ENCODE measurements around the gene LRRC8E. TPM values are rescaled to one million over a fixed set of nuclear protein-coding genes. Genes with fewer than 3 reads are reported as not detected.

LRRC8E gene
- total RNA-seq, 1 experiment from 2014 or later, result not detected

DNA sequence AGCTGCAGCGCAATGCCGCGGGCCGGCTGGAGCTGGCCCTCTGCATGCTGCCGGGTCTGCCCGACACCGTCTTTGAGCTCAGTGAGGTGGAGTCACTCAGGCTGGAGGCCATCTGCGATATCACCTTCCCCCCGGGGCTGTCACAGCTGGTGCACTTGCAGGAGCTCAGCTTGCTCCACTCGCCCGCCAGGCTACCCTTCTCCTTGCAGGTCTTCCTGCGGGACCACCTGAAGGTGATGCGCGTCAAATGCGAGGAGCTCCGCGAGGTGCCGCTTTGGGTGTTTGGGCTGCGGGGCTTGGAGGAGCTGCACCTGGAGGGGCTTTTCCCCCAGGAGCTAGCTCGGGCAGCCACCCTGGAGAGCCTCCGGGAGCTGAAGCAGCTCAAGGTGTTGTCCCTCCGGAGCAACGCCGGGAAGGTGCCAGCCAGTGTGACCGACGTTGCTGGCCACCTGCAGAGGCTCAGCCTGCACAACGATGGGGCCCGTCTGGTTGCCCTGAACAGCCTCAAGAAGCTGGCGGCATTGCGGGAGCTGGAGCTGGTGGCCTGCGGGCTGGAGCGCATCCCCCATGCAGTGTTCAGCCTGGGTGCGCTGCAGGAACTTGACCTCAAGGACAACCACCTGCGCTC is 11.6 kb downstream of the LRRC8E start:
- H3K4me2 ChIP-seq (ENCODE audit: low read depth, low read length, poor library complexity, severe bottlenecking), result no peak overlapping the region
- H3K9me3 ChIP-seq (ENCODE audit: low read length), result no peaks in the 10 kb centered on the region
- H3K9me2 ChIP-seq (replicated peaks; ENCODE audit: insufficient read depth, low read length), result no peaks in the 10 kb centered on the region
- peaks cover 14% of the 10 kb centered on the region for H3K4me1 ChIP-seq (ENCODE audit: low read length)
- no peaks in the 10 kb centered on the region; the same call in 1 of the 2 replicates for H4K20me1 ChIP-seq (ENCODE audit: insufficient read depth, low read depth, low read length)
- no peaks in the 10 kb centered on the region for H3K27me3 ChIP-seq (ENCODE audit: low read length)
- H3K36me3 ChIP-seq (ENCODE audit: insufficient read depth, low read length), result no peaks in the 10 kb centered on the region
- H3K9ac ChIP-seq (ENCODE audit: low read length), result no peak overlapping the region
- H2AFZ ChIP-seq (ENCODE audit: low read length), result no peak overlapping the region
- no peak overlapping the region for H3K27ac ChIP-seq (ENCODE audit: low read length)
- peaks cover 8% of the 10 kb centered on the region for H3K79me2 ChIP-seq (ENCODE audit: low read length)
- DNase-seq, result no peak
- no peak overlapping the region for H3K4me3 ChIP-seq (ENCODE audit: low read length)

DNA sequence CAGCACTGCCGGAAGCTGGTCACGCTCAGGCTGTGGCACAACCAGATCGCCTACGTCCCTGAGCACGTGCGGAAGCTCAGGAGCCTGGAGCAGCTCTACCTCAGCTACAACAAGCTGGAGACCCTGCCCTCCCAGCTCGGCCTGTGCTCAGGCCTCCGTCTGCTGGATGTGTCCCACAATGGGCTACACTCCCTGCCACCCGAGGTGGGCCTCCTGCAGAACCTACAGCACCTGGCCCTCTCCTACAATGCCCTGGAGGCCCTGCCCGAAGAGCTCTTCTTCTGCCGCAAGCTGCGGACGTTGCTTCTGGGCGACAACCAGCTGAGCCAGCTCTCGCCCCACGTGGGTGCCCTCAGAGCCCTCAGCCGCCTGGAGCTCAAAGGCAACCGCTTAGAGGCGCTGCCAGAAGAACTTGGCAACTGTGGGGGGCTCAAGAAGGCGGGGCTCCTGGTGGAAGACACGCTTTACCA is 12.1 kb downstream of the LRRC8E start:
- Histone ChIP-seq H3K9ac (ENCODE audit: low read length) (no peak overlapping the region), H3K36me3 (ENCODE audit: insufficient read depth, low read length) (no peaks in the 10 kb centered on the region), H3K9me3 (ENCODE audit: low read length) (no peaks in the 10 kb centered on the region), H4K20me1 (ENCODE audit: insufficient read depth, low read depth, low read length) (no peaks in the 10 kb centered on the region; the same call in 1 of the 2 replicates), H3K4me1 (ENCODE audit: low read length) (peaks cover 19% of the 10 kb centered on the region), H3K9me2 (replicated peaks; ENCODE audit: insufficient read depth, low read length) (no peaks in the 10 kb centered on the region), H3K27ac (ENCODE audit: low read length) (no peak overlapping the region), H2AFZ (ENCODE audit: low read length) (no peak overlapping the region), H3K4me3 (ENCODE audit: low read length) (no peak overlapping the region), H3K79me2 (ENCODE audit: low read length) (peaks cover 14% of the 10 kb centered on the region), H3K27me3 (ENCODE audit: low read length) (no peaks in the 10 kb centered on the region), H3K4me2 (ENCODE audit: low read depth, low read length, poor library complexity, severe bottlenecking) (no peak overlapping the region)
- no peak for DNase-seq

DNA sequence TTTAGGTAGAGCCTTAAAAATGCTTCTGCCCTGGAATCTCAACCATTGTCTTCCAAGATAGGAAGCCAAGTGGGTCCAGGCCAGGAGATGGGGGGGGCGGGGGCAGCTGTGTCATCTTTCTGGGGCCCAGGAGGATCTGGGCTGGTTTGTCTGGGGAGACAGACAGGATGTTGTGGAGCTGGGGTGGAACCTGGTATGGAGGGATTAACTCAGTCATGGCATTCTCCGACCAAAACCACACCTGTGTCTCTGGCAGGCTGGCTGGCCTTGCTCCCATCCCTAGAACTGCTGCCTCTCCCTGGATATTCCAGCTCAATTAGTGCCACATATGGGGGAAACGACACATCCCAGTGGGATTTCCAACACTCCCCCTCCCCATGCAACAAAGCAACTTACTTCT is 12.6 kb downstream of the LRRC8E start:
- no peak for DNase-seq
- Histone ChIP-seq H3K9me3 (ENCODE audit: low read length) (no peaks in the 10 kb centered on the region), H3K27ac (ENCODE audit: low read length) (no peak overlapping the region), H3K9me2 (replicated peaks; ENCODE audit: insufficient read depth, low read length) (no peaks in the 10 kb centered on the region), H3K4me3 (ENCODE audit: low read length) (no peak overlapping the region), H3K36me3 (ENCODE audit: insufficient read depth, low read length) (no peaks in the 10 kb centered on the region), H3K27me3 (ENCODE audit: low read length) (no peaks in the 10 kb centered on the region), H3K79me2 (ENCODE audit: low read length) (peaks cover 19% of the 10 kb centered on the region), H3K4me1 (ENCODE audit: low read length) (peaks cover 19% of the 10 kb centered on the region), H2AFZ (ENCODE audit: low read length) (no peak overlapping the region), H3K9ac (ENCODE audit: low read length) (no peak overlapping the region), H3K4me2 (ENCODE audit: low read depth, low read length, poor library complexity, severe bottlenecking) (no peak overlapping the region), H4K20me1 (ENCODE audit: insufficient read depth, low read depth, low read length) (no peaks in the 10 kb centered on the region; the same call in 1 of the 2 replicates)

DNA sequence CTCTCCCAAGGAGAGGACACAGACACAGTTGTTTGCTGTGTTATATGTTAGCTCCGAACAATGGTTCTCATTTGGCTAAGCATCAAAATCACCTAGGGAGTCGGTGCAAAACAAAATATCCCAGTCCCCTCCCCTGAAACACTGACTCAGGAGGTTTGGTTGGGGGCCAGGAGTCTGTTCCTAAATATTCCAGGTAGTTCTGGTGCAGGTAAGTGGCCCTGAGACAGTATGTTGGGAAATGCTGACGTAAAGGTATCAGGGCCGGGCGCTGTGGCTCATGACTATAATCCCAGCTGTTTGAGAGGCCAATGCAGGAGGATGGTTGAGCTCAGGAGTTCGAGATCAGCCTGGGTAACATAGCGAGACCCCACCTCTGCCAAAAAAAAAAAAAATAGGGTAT is 13.0 kb downstream of the LRRC8E start:
- H3K9me2 ChIP-seq (replicated peaks; ENCODE audit: insufficient read depth, low read length), result no peaks in the 10 kb centered on the region
- H3K27ac ChIP-seq (ENCODE audit: low read length), result no peak overlapping the region
- H4K20me1 ChIP-seq (ENCODE audit: insufficient read depth, low read depth, low read length), result no peaks in the 10 kb centered on the region; the same call in 1 of the 2 replicates
- H3K9ac ChIP-seq (ENCODE audit: low read length), result no peak overlapping the region
- no peak overlapping the region for H3K4me3 ChIP-seq (ENCODE audit: low read length)
- no peaks in the 10 kb centered on the region for H3K36me3 ChIP-seq (ENCODE audit: insufficient read depth, low read length)
- H3K4me2 ChIP-seq (ENCODE audit: low read depth, low read length, poor library complexity, severe bottlenecking), result no peak overlapping the region
- no peak overlapping the region for H2AFZ ChIP-seq (ENCODE audit: low read length)
- H3K4me1 ChIP-seq (ENCODE audit: low read length), result peaks cover 19% of the 10 kb centered on the region
- no peaks in the 10 kb centered on the region for H3K9me3 ChIP-seq (ENCODE audit: low read length)
- H3K27me3 ChIP-seq (ENCODE audit: low read length), result no peaks in the 10 kb centered on the region
- peaks cover 23% of the 10 kb centered on the region for H3K79me2 ChIP-seq (ENCODE audit: low read length)
- DNase-seq, result no peak

DNA sequence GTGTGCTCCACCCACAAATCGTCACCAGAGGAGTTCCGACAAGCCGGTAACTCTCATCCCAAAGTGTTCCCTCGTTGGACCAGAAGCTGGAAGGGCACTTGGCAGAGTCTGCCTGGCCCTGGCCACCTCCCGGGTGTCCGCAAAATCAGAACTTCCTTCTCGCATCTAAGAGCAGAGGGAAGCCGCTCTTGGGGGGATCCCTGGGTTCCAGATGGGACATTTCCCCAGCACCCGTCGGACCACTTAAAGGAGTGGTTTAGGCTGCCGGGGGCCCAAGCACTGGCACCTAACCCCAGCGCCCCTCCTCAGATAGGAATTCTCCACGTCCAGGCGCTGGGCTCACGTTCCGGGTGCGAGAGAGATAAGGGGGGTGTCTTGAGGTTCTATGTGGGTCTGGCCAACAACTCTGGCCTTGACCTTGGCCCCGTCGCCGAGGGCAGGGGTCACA is 14.5 kb downstream of the LRRC8E start:
- peak overlapping the region; percentile 86 for H3K9ac ChIP-seq (ENCODE audit: low read length)
- no peak for DNase-seq
- peaks cover 19% of the 10 kb centered on the region for H3K4me1 ChIP-seq (ENCODE audit: low read length)
- H3K9me3 ChIP-seq (ENCODE audit: low read length), result no peaks in the 10 kb centered on the region
- peaks cover 27% of the 10 kb centered on the region for H3K79me2 ChIP-seq (ENCODE audit: low read length)
- H3K36me3 ChIP-seq (ENCODE audit: insufficient read depth, low read length), result no peaks in the 10 kb centered on the region
- H2AFZ ChIP-seq (ENCODE audit: low read length), result peak overlapping the region; percentile 79; the same call in 1 of the 2 replicates
- peak overlapping the region; percentile 75 for H3K4me3 ChIP-seq (ENCODE audit: low read length)
- H3K27me3 ChIP-seq (ENCODE audit: low read length), result no peaks in the 10 kb centered on the region
- H3K27ac ChIP-seq (ENCODE audit: low read length), result no peak overlapping the region
- H4K20me1 ChIP-seq (ENCODE audit: insufficient read depth, low read depth, low read length), result no peaks in the 10 kb centered on the region; the same call in 1 of the 2 replicates
- peak overlapping the region; percentile 93 for H3K4me2 ChIP-seq (ENCODE audit: low read depth, low read length, poor library complexity, severe bottlenecking)
- no peaks in the 10 kb centered on the region for H3K9me2 ChIP-seq (replicated peaks; ENCODE audit: insufficient read depth, low read length)

DNA sequence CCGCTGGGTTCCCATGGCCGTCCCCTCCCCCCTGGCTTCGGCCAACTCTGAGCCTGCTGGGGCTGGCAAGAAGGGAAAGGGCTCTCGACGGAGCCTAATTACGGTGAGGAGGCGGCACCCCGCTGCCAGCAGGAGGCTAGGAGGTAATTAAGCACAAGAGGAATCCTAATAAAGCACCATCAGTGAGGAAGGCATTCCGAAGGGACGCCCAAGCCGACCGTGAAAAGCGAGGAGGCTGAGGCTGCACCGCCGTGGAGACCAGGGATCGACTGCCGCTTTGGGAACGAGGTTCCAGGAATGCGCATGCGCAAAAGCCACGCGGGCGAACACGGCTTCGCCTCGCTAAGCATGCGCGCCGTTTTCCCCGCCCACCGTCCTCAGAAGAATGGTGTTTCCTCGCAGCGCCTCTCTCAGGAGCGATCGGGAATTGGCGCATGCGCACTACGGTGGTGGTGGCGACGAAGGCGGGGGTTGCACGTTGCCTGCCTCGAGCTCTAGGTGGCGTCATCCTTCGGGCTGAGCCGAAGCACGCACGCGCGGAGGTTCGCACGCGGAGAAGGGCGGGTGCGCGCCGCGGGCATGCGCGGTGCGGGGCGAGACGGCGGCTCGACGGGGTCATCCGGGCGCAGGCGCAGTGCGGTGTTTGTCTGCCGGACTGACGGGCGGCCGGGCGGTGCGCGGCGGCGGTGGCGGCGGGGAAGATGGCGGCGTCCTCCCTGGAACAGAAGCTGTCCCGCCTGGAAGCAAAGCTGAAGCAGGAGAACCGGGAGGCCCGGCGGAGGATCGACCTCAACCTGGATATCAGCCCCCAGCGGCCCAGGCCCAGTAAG is 15.1 kb downstream of the LRRC8E start, which contains the start of gene MAP2K7:
Gene MAP2K7, plus strand, starts transcription at position 634 of the 830 bp plus-strand sequence. Its CDS starts 68 bp downstream, at position 702.
- H3K4me2 ChIP-seq (ENCODE audit: low read depth, low read length, poor library complexity, severe bottlenecking), result peak within 1 kb of the TSS; percentile 94
- DNase-seq, result peak; percentile 100
- peak within 1 kb of the TSS; percentile 97 for H3K4me3 ChIP-seq (ENCODE audit: low read length)
- no peaks in the 10 kb centered on the region for H3K36me3 ChIP-seq (ENCODE audit: insufficient read depth, low read length)
- H3K27ac ChIP-seq (ENCODE audit: low read length), result peak within 1 kb of the TSS; percentile 35; the same call in 1 of the 2 replicates
- H3K4me1 ChIP-seq (ENCODE audit: low read length), result peaks cover 19% of the 10 kb centered on the region
- H2AFZ ChIP-seq (ENCODE audit: low read length), result peak within 1 kb of the TSS; percentile 79; the same call in 1 of the 2 replicates
- no peaks in the 10 kb centered on the region; the same call in 1 of the 2 replicates for H4K20me1 ChIP-seq (ENCODE audit: insufficient read depth, low read depth, low read length)
- peak within 1 kb of the TSS; percentile 91 for H3K9ac ChIP-seq (ENCODE audit: low read length)
- no peaks in the 10 kb centered on the region for H3K9me2 ChIP-seq (replicated peaks; ENCODE audit: insufficient read depth, low read length)
- no peaks in the 10 kb centered on the region for H3K9me3 ChIP-seq (ENCODE audit: low read length)
- peaks cover 27% of the 10 kb centered on the region for H3K79me2 ChIP-seq (ENCODE audit: low read length)
- H3K27me3 ChIP-seq (ENCODE audit: low read length), result no peaks in the 10 kb centered on the region

DNA sequence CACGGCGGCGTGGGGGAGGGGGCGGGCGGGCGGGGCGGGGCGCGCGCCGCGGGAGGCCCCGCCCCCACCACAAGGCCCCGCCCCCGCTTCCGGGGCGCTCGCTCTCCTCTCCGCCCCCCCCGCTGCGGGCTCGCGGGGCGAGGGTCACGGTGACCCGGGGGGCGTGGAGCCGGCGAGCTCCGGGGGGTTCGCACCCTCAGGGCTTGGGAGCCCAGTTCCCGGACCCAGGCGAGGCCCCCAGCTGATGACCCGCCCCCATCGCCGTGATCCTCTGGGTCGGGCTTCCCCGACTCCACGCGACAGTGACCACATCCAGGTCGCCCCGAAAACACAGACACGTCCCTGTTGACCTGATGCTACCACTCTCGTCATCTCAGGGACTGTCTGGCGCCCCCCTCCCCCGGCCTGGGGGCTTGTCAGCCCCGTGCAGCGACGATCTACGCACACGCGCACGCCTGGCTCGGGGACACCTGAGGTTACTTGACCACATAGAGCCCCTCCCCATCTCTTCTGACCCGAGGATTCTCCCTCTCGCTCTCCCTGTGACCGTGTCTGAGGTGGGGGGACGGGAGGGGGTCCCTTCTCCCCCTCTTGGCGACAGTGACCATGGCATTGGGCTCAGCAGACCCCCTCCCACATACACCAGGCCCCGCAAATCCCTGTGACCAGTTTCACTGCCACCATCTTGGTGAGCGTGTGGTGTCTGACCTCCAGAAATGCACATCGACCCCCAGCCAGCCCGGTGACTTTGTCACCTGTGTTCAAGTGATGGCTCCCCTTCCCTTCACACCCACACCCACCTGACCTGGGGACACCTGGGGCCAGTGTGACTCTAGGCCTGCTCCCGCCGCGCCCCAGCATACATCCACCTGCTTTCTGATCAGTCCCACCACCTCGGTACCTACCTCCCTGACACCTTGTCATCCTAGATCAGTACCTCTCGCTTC is 16.0 kb downstream of the LRRC8E start:
- H3K36me3 ChIP-seq (ENCODE audit: insufficient read depth, low read length), result no peaks in the 10 kb centered on the region
- H3K9me3 ChIP-seq (ENCODE audit: low read length), result no peaks in the 10 kb centered on the region
- H3K4me3 ChIP-seq (ENCODE audit: low read length), result peak overlapping the region; percentile 97
- H3K9ac ChIP-seq (ENCODE audit: low read length), result peak overlapping the region; percentile 91
- no peaks in the 10 kb centered on the region for H3K9me2 ChIP-seq (replicated peaks; ENCODE audit: insufficient read depth, low read length)
- H3K79me2 ChIP-seq (ENCODE audit: low read length), result peaks cover 27% of the 10 kb centered on the region
- DNase-seq, result peak; percentile 75
- peaks cover 19% of the 10 kb centered on the region for H3K4me1 ChIP-seq (ENCODE audit: low read length)
- H3K4me2 ChIP-seq (ENCODE audit: low read depth, low read length, poor library complexity, severe bottlenecking), result peak overlapping the region; percentile 94
- peak overlapping the region; percentile 35; the same call in 1 of the 2 replicates for H3K27ac ChIP-seq (ENCODE audit: low read length)
- H3K27me3 ChIP-seq (ENCODE audit: low read length), result no peaks in the 10 kb centered on the region
- no peaks in the 10 kb centered on the region; the same call in 1 of the 2 replicates for H4K20me1 ChIP-seq (ENCODE audit: insufficient read depth, low read depth, low read length)
- H2AFZ ChIP-seq (ENCODE audit: low read length), result peak overlapping the region; percentile 48; the same call in 1 of the 2 replicates
